Measurements from ENCODE around the gene PTPMT1.
"Not testable (repeated sequence)": the region's sequence is repeated elsewhere in the genome, so short reads cannot be mapped to it uniquely, and the experiment has no call there.

Gene PTPMT1

GRCh38 chr11:47565340-47566148 lies at the start of gene PTPMT1:
Gene PTPMT1, plus strand, starts transcription at chr11:47565599. Its CDS starts 24 bp downstream, at chr11:47565623.
- peak within 1 kb of the TSS; percentile 100 for H3K4me3 ChIP-seq (ENCODE audit: low read depth, low read length)
- H3K79me2 ChIP-seq (ENCODE audit: control insufficient read depth, insufficient read depth, low read length, unreplicated experiment) = peaks cover 39% of the 10 kb centered on the region
- H3K27ac ChIP-seq (ENCODE audit: low read depth, low read length) = peak within 1 kb of the TSS; percentile 50; the same call in 1 of the 2 replicates
- H3K27me3 ChIP-seq (ENCODE audit: insufficient read depth, low read length) = no peaks in the 10 kb centered on the region
- peak within 1 kb of the TSS; percentile 99 for H2AFZ ChIP-seq (ENCODE audit: low read length, unreplicated experiment)
- 0 out of 2 replicates have a peak, but pooled peaks cover 3% of the 10 kb centered on the region for H3K36me3 ChIP-seq (ENCODE audit: insufficient read depth, low read length)
- H3K4me1 ChIP-seq (ENCODE audit: control insufficient read depth, insufficient read depth, low read length, unreplicated experiment) = peaks cover 9% of the 10 kb centered on the region

DNA sequence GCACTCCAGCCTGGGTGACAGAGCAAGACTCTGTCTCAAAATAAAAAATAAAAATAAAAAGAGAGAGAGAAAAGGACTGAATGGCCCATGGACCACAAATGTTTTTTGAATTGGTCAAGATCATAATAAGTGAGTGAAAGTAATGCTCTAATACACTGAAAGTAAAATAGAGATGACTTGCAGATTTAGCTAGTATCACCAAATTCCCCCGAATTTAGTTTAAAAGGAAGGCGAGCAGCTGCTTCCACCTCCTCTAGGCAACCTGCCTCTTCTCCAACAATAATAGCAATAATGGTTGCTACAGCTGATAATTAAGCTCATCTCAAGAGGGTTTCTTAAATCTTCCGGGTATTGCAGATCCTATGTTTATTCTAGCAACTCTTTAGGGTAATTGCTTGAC lies 49.2 kb upstream of the PTPMT1 start:
- peaks cover 90% of the 10 kb centered on the region for H3K79me2 ChIP-seq (ENCODE audit: control insufficient read depth, insufficient read depth, low read length, unreplicated experiment)
- no peaks in the 10 kb centered on the region for H3K27me3 ChIP-seq (ENCODE audit: insufficient read depth, low read length)
- H3K36me3 ChIP-seq (ENCODE audit: insufficient read depth, low read length) = no peaks in the 10 kb centered on the region
- H2AFZ ChIP-seq (ENCODE audit: low read length, unreplicated experiment) = no peak overlapping the region
- peak overlapping the region; percentile 36; the same call in 1 of the 2 replicates for H3K27ac ChIP-seq (ENCODE audit: low read depth, low read length)
- H3K4me3 ChIP-seq (ENCODE audit: low read depth, low read length) = no peak overlapping the region
- peaks cover 63% of the 10 kb centered on the region for H3K4me1 ChIP-seq (ENCODE audit: control insufficient read depth, insufficient read depth, low read length, unreplicated experiment)

GRCh38 chr11:47516984-47517853 lies 48.2 kb upstream of the PTPMT1 start:
- H3K4me3 ChIP-seq (ENCODE audit: low read depth, low read length) = no peak overlapping the region
- H3K4me1 ChIP-seq (ENCODE audit: control insufficient read depth, insufficient read depth, low read length, unreplicated experiment) = peaks cover 58% of the 10 kb centered on the region
- no peaks in the 10 kb centered on the region for H3K27me3 ChIP-seq (ENCODE audit: insufficient read depth, low read length)
- no peaks in the 10 kb centered on the region for H3K36me3 ChIP-seq (ENCODE audit: insufficient read depth, low read length)
- no peak overlapping the region for H3K27ac ChIP-seq (ENCODE audit: low read depth, low read length)
- no peak overlapping the region for H2AFZ ChIP-seq (ENCODE audit: low read length, unreplicated experiment)
- H3K79me2 ChIP-seq (ENCODE audit: control insufficient read depth, insufficient read depth, low read length, unreplicated experiment) = peaks cover 91% of the 10 kb centered on the region

DNA sequence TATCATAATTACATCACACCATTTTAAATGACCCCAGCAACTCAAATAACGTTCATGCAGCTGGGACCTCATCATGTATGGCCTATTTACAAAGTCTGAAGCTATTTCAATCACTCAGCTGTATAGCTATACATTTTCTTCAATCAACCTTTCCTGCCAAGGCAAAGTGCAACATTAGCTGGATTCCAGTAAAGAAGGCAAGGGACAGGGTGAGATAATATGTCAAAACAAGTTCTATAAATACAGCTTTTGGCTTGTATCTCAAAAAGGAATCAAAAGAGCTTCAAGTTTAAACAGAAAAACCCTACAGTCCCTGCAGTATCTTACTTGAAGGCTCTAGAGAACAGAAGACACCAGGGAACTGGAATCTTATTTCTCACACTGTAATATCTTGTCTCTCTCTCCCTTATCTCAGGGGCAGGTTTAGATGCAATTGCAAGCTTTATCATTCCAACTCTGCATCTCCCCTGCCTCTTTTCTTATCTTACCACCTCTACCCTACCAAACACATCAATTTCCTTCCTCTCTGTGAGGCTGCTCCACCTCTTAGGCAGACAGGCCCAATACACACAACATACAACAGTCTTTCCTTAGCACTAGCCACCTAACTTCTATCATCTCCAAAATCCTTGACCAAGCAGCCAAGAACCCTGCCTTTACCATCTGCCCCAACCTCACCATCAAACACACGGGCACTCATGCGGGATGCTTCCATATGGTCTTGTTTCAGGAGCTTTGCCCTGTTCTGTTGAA lies 47.0 kb upstream of the PTPMT1 start:
- Histone ChIP-seq H3K27ac (ENCODE audit: low read depth, low read length) (no peak overlapping the region), H3K27me3 (ENCODE audit: insufficient read depth, low read length) (no peaks in the 10 kb centered on the region), H3K4me1 (ENCODE audit: control insufficient read depth, insufficient read depth, low read length, unreplicated experiment) (peaks cover 54% of the 10 kb centered on the region), H2AFZ (ENCODE audit: low read length, unreplicated experiment) (no peak overlapping the region), H3K4me3 (ENCODE audit: low read depth, low read length) (no peak overlapping the region), H3K79me2 (ENCODE audit: control insufficient read depth, insufficient read depth, low read length, unreplicated experiment) (peaks cover 93% of the 10 kb centered on the region), H3K36me3 (ENCODE audit: insufficient read depth, low read length) (no peaks in the 10 kb centered on the region)

DNA sequence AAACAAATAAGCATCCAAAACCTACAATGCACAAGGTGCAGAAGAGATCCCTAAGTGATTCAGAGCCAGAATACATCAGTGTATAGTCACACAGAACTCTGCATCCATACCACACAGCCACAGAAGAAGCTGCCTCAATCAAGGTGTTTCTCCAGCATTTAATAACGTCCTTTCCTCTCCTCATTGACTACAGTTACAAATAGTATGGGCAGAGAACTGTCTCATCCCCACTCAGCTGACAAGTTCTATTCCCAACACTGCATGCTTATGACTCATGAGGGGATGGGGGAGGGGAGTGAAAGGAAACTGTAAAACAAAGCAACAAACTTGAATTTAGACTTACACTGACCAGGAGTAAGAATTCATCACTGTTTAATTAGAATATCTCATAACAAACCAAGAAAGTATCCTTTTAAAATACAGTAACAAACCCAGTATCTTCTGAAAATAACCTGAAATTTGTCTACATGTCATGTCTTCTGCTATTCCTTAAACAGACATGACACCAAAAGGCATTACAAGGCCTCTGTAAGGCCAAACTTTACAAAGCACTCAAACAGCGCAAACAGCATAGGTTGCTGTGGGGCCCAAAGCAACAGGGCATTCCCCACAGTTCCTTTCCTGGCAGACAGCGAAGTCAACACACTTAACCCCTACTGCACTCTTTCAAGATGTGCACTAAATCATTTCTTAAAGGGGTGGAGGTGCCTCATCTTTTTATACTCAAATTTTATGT lies 41.7 kb upstream of the PTPMT1 start:
- peaks cover 97% of the 10 kb centered on the region for H3K79me2 ChIP-seq (ENCODE audit: control insufficient read depth, insufficient read depth, low read length, unreplicated experiment)
- no peaks in the 10 kb centered on the region for H3K27me3 ChIP-seq (ENCODE audit: insufficient read depth, low read length)
- peak overlapping the region; percentile 58 for H3K4me3 ChIP-seq (ENCODE audit: low read depth, low read length)
- no peaks in the 10 kb centered on the region for H3K36me3 ChIP-seq (ENCODE audit: insufficient read depth, low read length)
- H3K4me1 ChIP-seq (ENCODE audit: control insufficient read depth, insufficient read depth, low read length, unreplicated experiment) = peaks cover 41% of the 10 kb centered on the region
- H2AFZ ChIP-seq (ENCODE audit: low read length, unreplicated experiment) = no peak overlapping the region
- H3K27ac ChIP-seq (ENCODE audit: low read depth, low read length) = peak overlapping the region; percentile 91

DNA sequence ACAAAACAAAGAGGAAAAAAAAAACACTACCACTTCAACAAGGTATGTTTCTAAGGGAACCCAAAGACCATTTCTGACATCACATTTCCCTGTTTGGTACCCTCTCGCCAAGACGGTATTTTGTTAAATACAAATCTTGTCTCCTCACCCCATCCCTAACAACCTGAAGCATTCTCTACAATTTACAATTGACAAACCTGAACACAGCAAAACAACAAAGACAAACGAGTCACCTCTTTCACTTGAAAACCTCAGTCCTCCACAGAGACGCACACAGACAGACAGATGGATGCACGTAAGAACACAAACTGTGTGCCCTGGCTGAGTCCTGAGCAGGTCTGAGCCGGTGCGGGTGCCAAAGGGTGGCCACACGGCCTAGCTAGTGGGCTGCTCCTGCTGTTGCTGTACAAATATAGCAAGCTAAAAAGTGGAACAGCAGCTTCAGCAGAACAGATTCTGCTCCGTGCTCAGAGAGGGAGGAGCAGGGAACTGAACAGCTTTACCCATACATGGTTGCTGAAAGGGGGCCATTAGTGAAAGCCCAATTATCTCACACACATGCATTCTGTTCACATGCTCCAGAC lies 41.0 kb upstream of the PTPMT1 start:
- no peaks in the 10 kb centered on the region for H3K36me3 ChIP-seq (ENCODE audit: insufficient read depth, low read length)
- H2AFZ ChIP-seq (ENCODE audit: low read length, unreplicated experiment) = no peak overlapping the region
- H3K27ac ChIP-seq (ENCODE audit: low read depth, low read length) = peak overlapping the region; percentile 91
- H3K79me2 ChIP-seq (ENCODE audit: control insufficient read depth, insufficient read depth, low read length, unreplicated experiment) = peaks cover 97% of the 10 kb centered on the region
- H3K4me1 ChIP-seq (ENCODE audit: control insufficient read depth, insufficient read depth, low read length, unreplicated experiment) = peaks cover 38% of the 10 kb centered on the region
- H3K27me3 ChIP-seq (ENCODE audit: insufficient read depth, low read length) = no peaks in the 10 kb centered on the region
- H3K4me3 ChIP-seq (ENCODE audit: low read depth, low read length) = peak overlapping the region; percentile 58

- Histone ChIP-seq H3K4me1 (ENCODE audit: control insufficient read depth, insufficient read depth, low read length, unreplicated experiment) (peaks cover 38% of the 10 kb centered on the region), H3K79me2 (ENCODE audit: control insufficient read depth, insufficient read depth, low read length, unreplicated experiment) (peaks cover 99% of the 10 kb centered on the region)
- not testable (repeated sequence) for H3K27me3 ChIP-seq (ENCODE audit: insufficient read depth, low read length); H3K27ac ChIP-seq (ENCODE audit: low read depth, low read length); H2AFZ ChIP-seq (ENCODE audit: low read length, unreplicated experiment); H3K4me3 ChIP-seq (ENCODE audit: low read depth, low read length); H3K36me3 ChIP-seq (ENCODE audit: insufficient read depth, low read length)
Measured at GRCh38 chr11:47526032-47526431, 39.4 kb upstream of the PTPMT1 start.

- no peak overlapping the region for H2AFZ ChIP-seq (ENCODE audit: low read length, unreplicated experiment)
- no peaks in the 10 kb centered on the region for H3K36me3 ChIP-seq (ENCODE audit: insufficient read depth, low read length)
- H3K4me3 ChIP-seq (ENCODE audit: low read depth, low read length) = no peak overlapping the region
- no peaks in the 10 kb centered on the region for H3K27me3 ChIP-seq (ENCODE audit: insufficient read depth, low read length)
- H3K79me2 ChIP-seq (ENCODE audit: control insufficient read depth, insufficient read depth, low read length, unreplicated experiment) = peaks cover 99% of the 10 kb centered on the region
- no peak overlapping the region for H3K27ac ChIP-seq (ENCODE audit: low read depth, low read length)
- peaks cover 34% of the 10 kb centered on the region for H3K4me1 ChIP-seq (ENCODE audit: control insufficient read depth, insufficient read depth, low read length, unreplicated experiment)
Measured at GRCh38 chr11:47527186-47527585, 38.2 kb upstream of the PTPMT1 start.

DNA sequence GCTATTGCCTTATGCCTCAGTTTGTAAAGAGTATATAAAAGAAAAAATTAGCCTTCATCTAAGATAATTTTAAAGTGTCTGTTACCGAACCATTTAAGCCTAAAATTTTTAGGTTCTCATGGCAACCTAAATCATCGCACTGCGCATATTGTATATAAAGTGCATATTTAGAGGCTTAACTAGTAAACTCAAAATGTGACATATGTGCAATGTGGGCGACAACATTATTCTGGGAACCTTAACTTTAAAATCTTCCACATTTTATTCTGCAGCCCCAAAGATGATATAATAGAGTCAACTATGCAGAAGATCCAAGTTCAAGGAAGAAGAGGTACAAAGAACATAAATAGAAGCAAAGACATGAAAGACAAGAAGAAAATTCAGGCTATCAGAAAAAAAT lies 35.4 kb upstream of the PTPMT1 start:
- Histone ChIP-seq H3K27ac (ENCODE audit: low read depth, low read length) (no peak overlapping the region), H3K36me3 (ENCODE audit: insufficient read depth, low read length) (no peaks in the 10 kb centered on the region), H3K4me1 (ENCODE audit: control insufficient read depth, insufficient read depth, low read length, unreplicated experiment) (peaks cover 33% of the 10 kb centered on the region), H3K27me3 (ENCODE audit: insufficient read depth, low read length) (no peaks in the 10 kb centered on the region), H3K79me2 (ENCODE audit: control insufficient read depth, insufficient read depth, low read length, unreplicated experiment) (peaks cover 98% of the 10 kb centered on the region), H3K4me3 (ENCODE audit: low read depth, low read length) (no peak overlapping the region), H2AFZ (ENCODE audit: low read length, unreplicated experiment) (no peak overlapping the region)
